ENCODE results near the gene CARS2. TPM values are rescaled to one million over a fixed set of nuclear protein-coding genes. Genes with fewer than 3 reads are reported as not detected.

CARS2 gene
- total RNA-seq, 3 donors from 2014 or later (not counting 1 experiment from before 2014, with no cell fraction given) = 65.3 to 77.3 (median 73.0) TPM

DNA sequence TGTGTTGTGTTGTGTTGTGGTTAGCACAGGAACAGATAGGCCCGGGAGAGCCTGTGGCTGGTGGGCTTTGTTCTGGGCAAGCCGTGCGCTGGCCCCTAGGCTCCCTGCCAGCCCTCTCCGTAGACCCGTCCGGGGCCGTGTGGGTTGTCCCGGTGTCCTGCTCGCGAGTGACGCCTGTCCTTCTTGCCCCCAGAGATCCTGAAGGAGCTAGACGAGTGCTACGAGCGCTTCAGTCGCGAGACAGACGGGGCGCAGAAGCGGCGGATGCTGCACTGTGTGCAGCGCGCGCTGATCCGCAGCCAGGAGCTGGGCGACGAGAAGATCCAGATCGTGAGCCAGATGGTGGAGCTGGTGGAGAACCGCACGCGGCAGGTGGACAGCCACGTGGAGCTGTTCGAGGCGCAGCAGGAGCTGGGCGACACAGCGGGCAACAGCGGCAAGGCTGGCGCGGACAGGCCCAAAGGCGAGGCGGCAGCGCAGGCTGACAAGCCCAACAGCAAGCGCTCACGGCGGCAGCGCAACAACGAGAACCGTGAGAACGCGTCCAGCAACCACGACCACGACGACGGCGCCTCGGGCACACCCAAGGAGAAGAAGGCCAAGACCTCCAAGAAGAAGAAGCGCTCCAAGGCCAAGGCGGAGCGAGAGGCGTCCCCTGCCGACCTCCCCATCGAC is 13.3 kb upstream of the CARS2 start:
- H3K4me3 Mint-ChIP-seq = no peak overlapping the region
- Histone ChIP-seq H3K27ac (ENCODE audit: low read length) (no peak overlapping the region), H3K4me3 (ENCODE audit: low read length) (no peak overlapping the region), H3K9me3 (ENCODE audit: control insufficient read depth, insufficient read depth, low read length) (no peaks in the 10 kb centered on the region), H3K4me1 (ENCODE audit: control insufficient read depth, insufficient read depth, low read length) (peaks cover 14% of the 10 kb centered on the region), H3K36me3 (ENCODE audit: control insufficient read depth, insufficient read depth, low read length) (peaks cover 17% of the 10 kb centered on the region), H3K27me3 (ENCODE audit: control insufficient read depth, insufficient read depth, low read length) (no peaks in the 10 kb centered on the region)
- WGBS (ENCODE audit: insufficient coverage) = 96% methylated on average over 61 of the region's 61 CpGs
- TF ChIP-seq CTCF (IDR thresholded peaks at IDR 0.05) = no peak
- no peak overlapping the region for H3K27ac Mint-ChIP-seq
- no peaks in the 10 kb centered on the region for H3K9me3 Mint-ChIP-seq
- intact Hi-C loops (cut with micrococcal nuclease) = no loop called here
- H3K27me3 Mint-ChIP-seq (ENCODE audit: low read depth in 2 of 2) = no peaks in the 10 kb centered on the region
- H3K4me1 Mint-ChIP-seq = peaks cover 35 to 44% of the 10 kb centered on the region in 2 donors
- H3K36me3 Mint-ChIP-seq = no peaks in the 10 kb centered on the region
- ATAC-seq (no peak), DNase-seq (no peak)

- intact Hi-C loops (cut with micrococcal nuclease) = no loop called here
- Histone ChIP-seq H3K36me3 (ENCODE audit: control insufficient read depth, insufficient read depth, low read length) (peaks cover 12% of the 10 kb centered on the region), H3K4me1 (ENCODE audit: control insufficient read depth, insufficient read depth, low read length) (peaks cover 24% of the 10 kb centered on the region), H3K27me3 (ENCODE audit: control insufficient read depth, insufficient read depth, low read length) (no peaks in the 10 kb centered on the region), H3K4me3 (ENCODE audit: low read length) (peak overlapping the region; percentile 83), H3K27ac (ENCODE audit: low read length) (peak overlapping the region; percentile 69), H3K9me3 (ENCODE audit: control insufficient read depth, insufficient read depth, low read length) (no peaks in the 10 kb centered on the region)
- DNase-seq (peak in 1 of 2 donors; percentile 43), ATAC-seq (no peak)
- Mint-ChIP-seq H3K27ac (peak overlapping the region; percentile 86 to 97), H3K4me3 (peak overlapping the region; percentile 97), H3K36me3 (no peaks in the 10 kb centered on the region), H3K9me3 (no peaks in the 10 kb centered on the region), H3K4me1 (peaks cover 40 to 54% of the 10 kb centered on the region in 2 donors), H3K27me3 (ENCODE audit: low read depth in 2 of 2) (no peaks in the 10 kb centered on the region)
- WGBS (ENCODE audit: insufficient coverage) = under 1% methylated on average over 11 of the region's 12 CpGs
- TF ChIP-seq CTCF (IDR thresholded peaks at IDR 0.05) = no peak
Observed at GRCh38 chr13:110716247-110716515, 10.3 kb upstream of the CARS2 start.

GRCh38 chr13:110715395-110716246 is 9.7 kb upstream of the CARS2 start:
- DNase-seq (peak; percentile 93 to 99), ATAC-seq (peak; percentile 55 to 79 (median 62))
- H3K4me1 ChIP-seq (ENCODE audit: control insufficient read depth, insufficient read depth, low read length) = peaks cover 25% of the 10 kb centered on the region
- under 1% methylated on average over 74 of the region's 74 CpGs for WGBS (ENCODE audit: insufficient coverage)
- H3K36me3 Mint-ChIP-seq = no peaks in the 10 kb centered on the region
- peak overlapping the region; percentile 86 to 97 for H3K27ac Mint-ChIP-seq
- H3K9me3 Mint-ChIP-seq = no peaks in the 10 kb centered on the region
- H3K4me3 Mint-ChIP-seq = peak overlapping the region; percentile 97
- no peaks in the 10 kb centered on the region for H3K27me3 ChIP-seq (ENCODE audit: control insufficient read depth, insufficient read depth, low read length)
- TF ChIP-seq CTCF (IDR thresholded peaks at IDR 0.05) = no peak
- no peaks in the 10 kb centered on the region for H3K9me3 ChIP-seq (ENCODE audit: control insufficient read depth, insufficient read depth, low read length)
- peaks cover 12% of the 10 kb centered on the region for H3K36me3 ChIP-seq (ENCODE audit: control insufficient read depth, insufficient read depth, low read length)
- intact Hi-C loops (cut with micrococcal nuclease) = loop anchor here (1.0 kb wide), 2 partner anchors 9 to 11 kb away; partner anchors contain the start of gene CARS2
- peak overlapping the region; percentile 98 for H3K4me3 ChIP-seq (ENCODE audit: low read length)
- H3K27me3 Mint-ChIP-seq (ENCODE audit: low read depth in 2 of 2) = no peaks in the 10 kb centered on the region
- H3K4me1 Mint-ChIP-seq = peaks cover 42 to 55% of the 10 kb centered on the region in 2 donors
- H3K27ac ChIP-seq (ENCODE audit: low read length) = peak overlapping the region; percentile 86

All from natural killer cell (primary cell).